ENCODE measurements around the gene GSX2.
A peak's percentile ranks its signal among the peaks of the same experiment; 100 is the strongest.
"Not testable (repeated sequence)": the region's sequence is repeated elsewhere in the genome, so short reads cannot be mapped to it uniquely, and the experiment has no call there.

The GSX2 gene

GRCh38 chr4:54103190-54103574 lies 3.2 kb downstream of the GSX2 start:
- no peak for DNase-seq (ENCODE audit: low spot score)

GRCh38 chr4:54104907-54105306 lies 4.9 kb downstream of the GSX2 start:
- DNase-seq (ENCODE audit: low spot score) = no peak

GRCh38 chr4:54107951-54108748 lies 8.2 kb downstream of the GSX2 start:
- DNase-seq (ENCODE audit: low spot score) = no peak

- DNase-seq (ENCODE audit: low spot score) = no peak
Measured at GRCh38 chr4:54109241-54110018, 9.5 kb downstream of the GSX2 start.

GRCh38 chr4:54110019-54110416 lies 10.1 kb downstream of the GSX2 start:
- DNase-seq (ENCODE audit: low spot score) = no peak

GRCh38 chr4:54113206-54113605 lies 13.2 kb downstream of the GSX2 start:
- not testable (repeated sequence) for DNase-seq (ENCODE audit: low spot score)

- not testable (repeated sequence) for DNase-seq (ENCODE audit: low spot score)
Measured at GRCh38 chr4:54116246-54116645, 16.3 kb downstream of the GSX2 start.

GRCh38 chr4:54118850-54119589 lies 19.1 kb downstream of the GSX2 start:
- no peak for DNase-seq (ENCODE audit: low spot score)

- no peak for DNase-seq (ENCODE audit: low spot score)
Measured at GRCh38 chr4:54120518-54120917, 20.6 kb downstream of the GSX2 start.

- DNase-seq (ENCODE audit: low spot score) = no peak
Measured at GRCh38 chr4:54127660-54128059, 27.7 kb downstream of the GSX2 start.

GRCh38 chr4:54128694-54129093 lies 28.7 kb downstream of the GSX2 start:
- not testable (repeated sequence) for DNase-seq (ENCODE audit: low spot score)

- no peak for DNase-seq (ENCODE audit: low spot score)
Measured at GRCh38 chr4:54139332-54139731, 39.4 kb downstream of the GSX2 start.

- DNase-seq (ENCODE audit: low spot score) = no peak
Measured at GRCh38 chr4:54140287-54140686, 40.3 kb downstream of the GSX2 start.

- no peak for DNase-seq (ENCODE audit: low spot score)
Measured at GRCh38 chr4:54144199-54144598, 44.2 kb downstream of the GSX2 start.

GRCh38 chr4:54144661-54145171 lies 44.8 kb downstream of the GSX2 start:
- DNase-seq (ENCODE audit: low spot score) = peak; percentile 79

GRCh38 chr4:54146139-54146538 lies 46.2 kb downstream of the GSX2 start:
- no peak for DNase-seq (ENCODE audit: low spot score)

- DNase-seq (ENCODE audit: low spot score) = no peak
Measured at GRCh38 chr4:54149323-54149722, 49.4 kb downstream of the GSX2 start.

All from HuH-7 (cell line).